ACC112 (cell line): Measurements from ENCODE around the gene STX18.

Experiments used
- H2AFZ ChIP-seq: fragments of 200-600 bp; sonication (generic); one replicate; pipeline ENCODE4 v1.6.0; 2017; ENCODE audit warnings: antibody characterized with exemption, low read length; ENCODE audit not compliant: unreplicated experiment
- H3K27ac ChIP-seq: fragments of 200-600 bp; sonication (generic); 2 replicates; pipeline ENCODE4 v1.5.1; 2014; ENCODE audit warnings: low read depth, mild to moderate bottlenecking, antibody characterized with exemption, low read length, moderate library complexity
- H3K27me3 ChIP-seq: fragments of 200-600 bp; sonication (generic); 2 replicates; pipeline ENCODE4 v1.6.1; 2014; ENCODE audit warnings: mild to moderate bottlenecking, antibody characterized with exemption, low read length, moderate library complexity, mixed read lengths; ENCODE audit not compliant: insufficient read depth
- H3K36me3 ChIP-seq: fragments of 200-600 bp; sonication (generic); 2 replicates; pipeline ENCODE4 v1.6.1; 2016; ENCODE audit warnings: mild to moderate bottlenecking, antibody characterized with exemption, low read length, moderate library complexity, mixed read lengths; ENCODE audit not compliant: insufficient read depth
- H3K4me1 ChIP-seq: fragments of 200-600 bp; sonication (generic); one replicate; pipeline ENCODE4 v1.6.1; 2016; ENCODE audit warnings: low read length, mixed read lengths; ENCODE audit not compliant: insufficient read depth, unreplicated experiment, control insufficient read depth
- H3K4me3 ChIP-seq: fragments of 200-600 bp; sonication (generic); 2 replicates; pipeline ENCODE4 v1.5.1; 2014; ENCODE audit warnings: mild to moderate bottlenecking, low read depth, low read length
- H3K79me2 ChIP-seq: fragments of 200-600 bp; sonication (generic); one replicate; pipeline ENCODE4 v1.6.0; 2016; ENCODE audit warnings: low read length; ENCODE audit not compliant: control insufficient read depth, unreplicated experiment, insufficient read depth

Gene STX18

GRCh38 chr4:4390046-4390445 lies 151.8 kb downstream of the STX18 start:
- H3K27ac ChIP-seq: no peak overlapping the region
- H3K79me2 ChIP-seq: no peaks in the 10 kb centered on the region
- no peaks in the 10 kb centered on the region for H3K36me3 ChIP-seq
- no peak overlapping the region for H2AFZ ChIP-seq
- H3K4me1 ChIP-seq: peaks cover 9% of the 10 kb centered on the region
- H3K27me3 ChIP-seq: peaks cover 36% of the 10 kb centered on the region
- H3K4me3 ChIP-seq: no peak overlapping the region

GRCh38 chr4:4388836-4389575 lies 152.8 kb downstream of the STX18 start:
- Histone ChIP-seq H3K4me3 (no peak overlapping the region), H3K27me3 (peaks cover 45% of the 10 kb centered on the region)

GRCh38 chr4:4388311-4388790 lies 153.5 kb downstream of the STX18 start:
- Histone ChIP-seq H3K27ac (no peak overlapping the region), H3K4me1 (no peaks in the 10 kb centered on the region), H3K79me2 (no peaks in the 10 kb centered on the region), H2AFZ (peak overlapping the region; percentile 5), H3K27me3 (peaks cover 49% of the 10 kb centered on the region), H3K4me3 (peak overlapping the region; percentile 78), H3K36me3 (no peaks in the 10 kb centered on the region)

More at GRCh38 chr4:4388836-4389575, 152.8 kb downstream of the STX18 start:
- H3K79me2 ChIP-seq: no peaks in the 10 kb centered on the region
- no peak overlapping the region for H3K27ac ChIP-seq
- no peak overlapping the region for H2AFZ ChIP-seq
- H3K4me1 ChIP-seq: no peaks in the 10 kb centered on the region
- H3K36me3 ChIP-seq: no peaks in the 10 kb centered on the region

- Histone ChIP-seq H3K4me3 (peak overlapping the region; percentile 78), H3K4me1 (no peaks in the 10 kb centered on the region), H2AFZ (peak overlapping the region; percentile 5), H3K27me3 (peaks cover 55% of the 10 kb centered on the region), H3K36me3 (no peaks in the 10 kb centered on the region), H3K27ac (no peak overlapping the region), H3K79me2 (no peaks in the 10 kb centered on the region)
These were observed 154.1 kb downstream of the STX18 start for GRCh38 chr4:4387531-4388310.

DNA sequence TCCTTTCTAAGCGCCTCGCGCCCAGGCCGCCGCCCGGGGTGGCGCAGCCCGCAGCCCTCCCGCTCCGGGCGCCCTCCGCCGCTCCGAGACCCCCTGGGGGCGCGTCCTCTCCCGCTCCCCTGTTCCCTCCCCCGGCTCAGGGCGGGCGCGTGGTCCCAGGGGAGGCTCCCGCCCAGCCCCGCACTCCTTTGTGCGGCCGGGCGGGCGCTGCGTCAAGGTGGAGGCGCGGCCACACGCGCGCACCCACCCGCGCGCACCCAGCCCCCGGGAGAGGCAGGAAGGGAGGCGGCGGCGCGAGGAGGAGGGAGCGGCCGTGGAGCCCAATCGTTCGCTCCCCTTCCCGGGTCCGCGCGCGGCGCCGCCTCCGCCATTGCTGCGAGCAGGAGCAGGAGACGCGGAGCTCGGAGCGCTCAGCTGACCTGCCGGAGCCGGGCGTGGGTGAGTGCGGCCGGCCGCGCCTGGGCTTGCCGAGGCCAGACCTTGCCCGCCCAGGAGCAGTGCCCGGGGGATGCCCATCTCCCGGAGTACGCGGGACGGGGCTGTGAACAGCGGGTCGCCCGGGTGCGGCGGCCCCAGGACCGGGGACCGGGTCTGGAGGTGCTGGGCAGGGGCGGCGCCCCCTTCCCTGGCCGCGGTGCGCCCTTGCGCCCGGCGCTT lies 155.0 kb downstream of the STX18 start, which contains the start of gene NSG1:
NSG1 (plus strand) TSS at position 367 of the 657 bp plus-strand sequence. CDS start 528 bp downstream, outside the sequence.
- H3K27me3 ChIP-seq: peaks cover 63% of the 10 kb centered on the region
- no peaks in the 10 kb centered on the region for H3K4me1 ChIP-seq

DNA sequence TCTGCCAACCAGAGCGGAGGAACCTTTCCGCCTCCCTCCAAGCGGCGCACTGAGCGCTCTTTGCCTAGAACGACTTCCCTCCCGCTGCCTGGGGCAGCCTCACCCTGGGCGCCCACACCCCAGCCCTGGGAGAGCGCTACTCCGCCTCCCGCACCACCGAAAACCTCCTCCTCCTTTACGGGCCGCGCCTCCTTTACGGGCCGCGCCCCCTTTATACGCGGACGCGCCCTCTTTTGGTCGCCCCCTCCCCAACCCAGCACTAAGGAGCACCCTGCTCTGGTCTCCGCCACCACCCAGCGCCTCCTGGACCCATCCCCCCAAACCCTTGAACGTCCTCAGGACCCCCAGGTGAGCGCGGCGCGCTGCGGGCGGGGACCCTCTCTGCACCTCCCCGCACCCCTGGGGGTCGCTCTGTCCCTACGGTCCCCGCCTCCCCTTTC lies 155.5 kb downstream of the STX18 start:
- Histone ChIP-seq H2AFZ (peak overlapping the region; percentile 81), H3K79me2 (no peaks in the 10 kb centered on the region), H3K36me3 (no peaks in the 10 kb centered on the region), H3K4me3 (peak overlapping the region; percentile 78), H3K27ac (no peak overlapping the region), H3K4me1 (no peaks in the 10 kb centered on the region), H3K27me3 (peaks cover 63% of the 10 kb centered on the region)

More for the DNA sequence above, 155.0 kb downstream of the STX18 start, which contains the start of gene NSG1:
- Histone ChIP-seq H2AFZ (peak within 1 kb of the TSS; percentile 81), H3K4me3 (peak within 1 kb of the TSS; percentile 78), H3K27ac (no peak within 1 kb of the TSS), H3K79me2 (no peaks in the 10 kb centered on the region), H3K36me3 (no peaks in the 10 kb centered on the region)

GRCh38 chr4:4385729-4386295 lies 156.0 kb downstream of the STX18 start:
- no peaks in the 10 kb centered on the region for H3K36me3 ChIP-seq
- H3K4me1 ChIP-seq: no peaks in the 10 kb centered on the region
- H3K27me3 ChIP-seq: peaks cover 66% of the 10 kb centered on the region
- peak overlapping the region; percentile 81 for H2AFZ ChIP-seq
- H3K79me2 ChIP-seq: no peaks in the 10 kb centered on the region
- peak overlapping the region; percentile 78 for H3K4me3 ChIP-seq
- H3K27ac ChIP-seq: no peak overlapping the region

DNA sequence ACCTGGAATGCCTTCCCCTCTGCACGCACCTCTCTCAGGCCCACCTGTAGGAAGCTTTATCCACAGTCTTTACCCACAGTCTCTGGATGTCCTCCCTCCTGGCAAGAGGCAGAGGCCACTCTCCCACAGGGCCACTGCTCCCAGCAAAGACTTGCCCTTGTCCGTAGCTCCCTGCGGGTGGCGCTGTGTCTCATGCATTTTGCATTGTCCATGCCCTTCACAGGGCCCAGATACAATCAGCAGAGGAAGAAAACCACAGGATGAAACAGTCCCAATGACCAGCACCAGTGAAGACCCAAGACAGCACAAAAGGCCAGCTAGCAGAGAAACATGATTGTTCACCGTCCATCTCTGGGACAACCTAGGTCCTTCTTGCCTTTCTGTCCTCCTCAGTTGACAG lies 157.0 kb downstream of the STX18 start:
- peaks cover 71% of the 10 kb centered on the region for H3K27me3 ChIP-seq
- no peaks in the 10 kb centered on the region for H3K36me3 ChIP-seq
- no peaks in the 10 kb centered on the region for H3K4me1 ChIP-seq
- no peak overlapping the region for H3K27ac ChIP-seq
- no peak overlapping the region for H3K4me3 ChIP-seq
- H3K79me2 ChIP-seq: no peaks in the 10 kb centered on the region
- no peak overlapping the region for H2AFZ ChIP-seq

GRCh38 chr4:4383085-4383484 lies 158.8 kb downstream of the STX18 start:
- Histone ChIP-seq H3K27ac (no peak overlapping the region), H3K4me1 (no peaks in the 10 kb centered on the region), H3K79me2 (no peaks in the 10 kb centered on the region), H3K4me3 (no peak overlapping the region), H3K36me3 (no peaks in the 10 kb centered on the region), H2AFZ (no peak overlapping the region), H3K27me3 (peaks cover 75% of the 10 kb centered on the region)

- H3K36me3 ChIP-seq: no peaks in the 10 kb centered on the region
- no peak overlapping the region for H3K27ac ChIP-seq
- H3K4me1 ChIP-seq: no peaks in the 10 kb centered on the region
- H3K4me3 ChIP-seq: no peak overlapping the region
- peaks cover 71% of the 10 kb centered on the region for H3K27me3 ChIP-seq
- H3K79me2 ChIP-seq: no peaks in the 10 kb centered on the region
- H2AFZ ChIP-seq: no peak overlapping the region
These were observed 162.2 kb downstream of the STX18 start for GRCh38 chr4:4379540-4380087.
